Skin epidermis (tissue), 12 donors: ENCODE measurements around the gene GC.
"Not testable (repeated sequence)": the region's sequence is repeated elsewhere in the genome, so short reads cannot be mapped to it uniquely, and the experiment has no call there.

Experiments used
- H3K27ac ChIP-seq, 21 experiments: fragments of 200-600 bp; sonication (generic) in 11 of 21; one replicate each; pipeline ENCODE4 v1.5.0; 2020; ENCODE audit warnings: mild to moderate bottlenecking in 3 of 21, inconsistent platforms in 2 of 21, moderate library complexity in 2 of 21
- H3K4me3 ChIP-seq, 7 experiments: fragments of 200-600 bp; sonication (generic) in 2 of 7; one replicate each; pipeline ENCODE4 v1.5.0; 2020; ENCODE audit warnings: inconsistent platforms in 2 of 7, mild to moderate bottlenecking in 2 of 7, moderate library complexity in 1 of 7

The GC gene

GRCh38 chr4:71783972-71784371, at the start of gene GC:
Gene GC (minus strand): TSS chr4:71784079. CDS start chr4:71784018, 61 bp downstream.
- Histone ChIP-seq H3K27ac (no peak within 1 kb of the TSS), H3K4me3 (no peak within 1 kb of the TSS)

GRCh38 chr4:71833232-71833900, 49.5 kb upstream of the GC start:
- Histone ChIP-seq H3K27ac (no peak overlapping the region), H3K4me3 (no peak overlapping the region)

- no peak overlapping the region for H3K27ac ChIP-seq
- H3K4me3 ChIP-seq = no peak overlapping the region
Measured at GRCh38 chr4:71832049-71832448, 48.2 kb upstream of the GC start.

GRCh38 chr4:71830497-71831190, 46.8 kb upstream of the GC start:
- no peak overlapping the region for H3K4me3 ChIP-seq
- no peak overlapping the region for H3K27ac ChIP-seq

- Histone ChIP-seq H3K4me3 (no peak overlapping the region), H3K27ac (no peak overlapping the region)
Measured at GRCh38 chr4:71828470-71828869, 44.6 kb upstream of the GC start.

- Histone ChIP-seq H3K4me3 (no peak overlapping the region), H3K27ac (no peak overlapping the region)
Measured at GRCh38 chr4:71827826-71828225, 43.9 kb upstream of the GC start.

GRCh38 chr4:71816676-71817303, 32.9 kb upstream of the GC start:
- Histone ChIP-seq H3K27ac (no peak overlapping the region), H3K4me3 (no peak overlapping the region)

- no peak overlapping the region for H3K27ac ChIP-seq
Measured at GRCh38 chr4:71814433-71814832, 30.6 kb upstream of the GC start.

GRCh38 chr4:71809805-71810204, 25.9 kb upstream of the GC start:
- H3K27ac ChIP-seq = not testable (repeated sequence)

More at GRCh38 chr4:71814433-71814832, 30.6 kb upstream of the GC start:
- no peak overlapping the region for H3K4me3 ChIP-seq

GRCh38 chr4:71807469-71807868, 23.6 kb upstream of the GC start:
- H3K4me3 ChIP-seq = no peak overlapping the region

More at GRCh38 chr4:71809805-71810204, 25.9 kb upstream of the GC start:
- H3K4me3 ChIP-seq = not testable (repeated sequence)

GRCh38 chr4:71805230-71805629, 21.4 kb upstream of the GC start:
- H3K27ac ChIP-seq, H3K4me3 ChIP-seq: not testable (repeated sequence)

More at GRCh38 chr4:71807469-71807868, 23.6 kb upstream of the GC start:
- no peak overlapping the region for H3K27ac ChIP-seq

- not testable (repeated sequence) for H3K27ac ChIP-seq
Measured at GRCh38 chr4:71804017-71804697, 20.3 kb upstream of the GC start.

GRCh38 chr4:71785959-71786358, 2.1 kb upstream of the GC start:
- no peak overlapping the region for H3K27ac ChIP-seq
- no peak overlapping the region for H3K4me3 ChIP-seq

More at GRCh38 chr4:71804017-71804697, 20.3 kb upstream of the GC start:
- not testable (repeated sequence) for H3K4me3 ChIP-seq

GRCh38 chr4:71784569-71785197, 804 bp upstream of the GC start:
- Histone ChIP-seq H3K4me3 (no peak overlapping the region), H3K27ac (no peak overlapping the region)

GRCh38 chr4:71777891-71778290, 6.0 kb downstream of the GC start:
- no peak overlapping the region for H3K27ac ChIP-seq
- H3K4me3 ChIP-seq = no peak overlapping the region

GRCh38 chr4:71775449-71775848, 8.4 kb downstream of the GC start:
- Histone ChIP-seq H3K4me3 (no peak overlapping the region), H3K27ac (no peak overlapping the region)

GRCh38 chr4:71774136-71774535, 9.7 kb downstream of the GC start:
- H3K4me3 ChIP-seq = no peak overlapping the region

GRCh38 chr4:71773004-71773403, 10.9 kb downstream of the GC start:
- Histone ChIP-seq H3K27ac (no peak overlapping the region), H3K4me3 (no peak overlapping the region)

More at GRCh38 chr4:71774136-71774535, 9.7 kb downstream of the GC start:
- H3K27ac ChIP-seq = no peak overlapping the region

- H3K27ac ChIP-seq = no peak overlapping the region
Measured at GRCh38 chr4:71772592-71772991, 11.3 kb downstream of the GC start.

GRCh38 chr4:71771613-71772012, 12.3 kb downstream of the GC start:
- H3K4me3 ChIP-seq = no peak overlapping the region
- no peak overlapping the region for H3K27ac ChIP-seq

More at GRCh38 chr4:71772592-71772991, 11.3 kb downstream of the GC start:
- no peak overlapping the region for H3K4me3 ChIP-seq
